ENCODE results near the gene EBNA1BP2. TPM values are rescaled to one million over a fixed set of nuclear protein-coding genes. Genes with fewer than 3 reads are reported as not detected.

EBNA1BP2 gene
- total and polyA plus RNA-seq, 2 of the 13 experiments (the other 11 are each of a cell fraction or from before 2014, with no cell fraction given): 27.1 to 102 TPM

DNA sequence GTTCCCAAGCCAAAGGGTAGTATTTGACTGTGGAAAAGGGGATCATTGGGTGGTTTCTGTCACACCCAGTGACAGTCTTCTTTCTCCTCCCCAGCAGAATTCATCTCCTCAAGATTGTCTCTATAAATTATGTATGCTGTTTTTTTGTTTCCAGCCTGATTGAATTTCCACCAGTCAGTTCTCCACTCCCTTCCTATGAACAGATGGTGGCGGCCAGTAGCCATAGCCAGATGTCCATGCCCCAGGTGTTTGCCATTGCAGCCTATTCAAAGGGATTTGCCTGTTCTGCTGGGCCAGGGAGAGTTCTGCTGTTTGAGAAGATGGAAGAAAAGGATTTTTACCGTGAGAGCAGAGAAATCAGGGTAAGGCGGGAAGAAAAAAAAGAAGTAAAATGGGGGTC, 12.9 kb upstream of the EBNA1BP2 start (continued):
- TF ChIP-seq ARID4A (CRISPR knock-in tag; IDR thresholded peaks at IDR 0.05; ENCODE audit: borderline replicate concordance) (no peak), ZNF335 (CRISPR knock-in tag; IDR thresholded peaks at IDR 0.05) (no peak), ZSCAN25 (CRISPR knock-in tag; IDR thresholded peaks at IDR 0.05) (no peak), ZNF317 (CRISPR knock-in tag; IDR thresholded peaks at IDR 0.05) (no peak), NR3C1 (CRISPR knock-in tag; IDR thresholded peaks at IDR 0.05) (no peak), ZNF850 (CRISPR knock-in tag; conservative IDR thresholded peaks at IDR 0.05) (no peak), ZNF263 (CRISPR knock-in tag; IDR thresholded peaks at IDR 0.05) (no peak), FUBP1 (CRISPR knock-in tag; IDR thresholded peaks at IDR 0.05; ENCODE audit: borderline replicate concordance) (no peak), ARID2 (CRISPR knock-in tag; IDR thresholded peaks at IDR 0.05; ENCODE audit: borderline replicate concordance) (no peak), ZFY (CRISPR knock-in tag; IDR thresholded peaks at IDR 0.05) (no peak), FOSL1 (CRISPR knock-in tag; IDR thresholded peaks at IDR 0.05; ENCODE audit: borderline replicate concordance) (no peak), FOXA1 (IDR thresholded peaks at IDR 0.05) (no peak), FOXA1 (CRISPR knock-in tag; IDR thresholded peaks at IDR 0.05) (no peak), ZC3H4 (CRISPR knock-in tag; IDR thresholded peaks at IDR 0.05; ENCODE audit: borderline replicate concordance) (no peak)
- TF ChIP-seq, protein P1, sequence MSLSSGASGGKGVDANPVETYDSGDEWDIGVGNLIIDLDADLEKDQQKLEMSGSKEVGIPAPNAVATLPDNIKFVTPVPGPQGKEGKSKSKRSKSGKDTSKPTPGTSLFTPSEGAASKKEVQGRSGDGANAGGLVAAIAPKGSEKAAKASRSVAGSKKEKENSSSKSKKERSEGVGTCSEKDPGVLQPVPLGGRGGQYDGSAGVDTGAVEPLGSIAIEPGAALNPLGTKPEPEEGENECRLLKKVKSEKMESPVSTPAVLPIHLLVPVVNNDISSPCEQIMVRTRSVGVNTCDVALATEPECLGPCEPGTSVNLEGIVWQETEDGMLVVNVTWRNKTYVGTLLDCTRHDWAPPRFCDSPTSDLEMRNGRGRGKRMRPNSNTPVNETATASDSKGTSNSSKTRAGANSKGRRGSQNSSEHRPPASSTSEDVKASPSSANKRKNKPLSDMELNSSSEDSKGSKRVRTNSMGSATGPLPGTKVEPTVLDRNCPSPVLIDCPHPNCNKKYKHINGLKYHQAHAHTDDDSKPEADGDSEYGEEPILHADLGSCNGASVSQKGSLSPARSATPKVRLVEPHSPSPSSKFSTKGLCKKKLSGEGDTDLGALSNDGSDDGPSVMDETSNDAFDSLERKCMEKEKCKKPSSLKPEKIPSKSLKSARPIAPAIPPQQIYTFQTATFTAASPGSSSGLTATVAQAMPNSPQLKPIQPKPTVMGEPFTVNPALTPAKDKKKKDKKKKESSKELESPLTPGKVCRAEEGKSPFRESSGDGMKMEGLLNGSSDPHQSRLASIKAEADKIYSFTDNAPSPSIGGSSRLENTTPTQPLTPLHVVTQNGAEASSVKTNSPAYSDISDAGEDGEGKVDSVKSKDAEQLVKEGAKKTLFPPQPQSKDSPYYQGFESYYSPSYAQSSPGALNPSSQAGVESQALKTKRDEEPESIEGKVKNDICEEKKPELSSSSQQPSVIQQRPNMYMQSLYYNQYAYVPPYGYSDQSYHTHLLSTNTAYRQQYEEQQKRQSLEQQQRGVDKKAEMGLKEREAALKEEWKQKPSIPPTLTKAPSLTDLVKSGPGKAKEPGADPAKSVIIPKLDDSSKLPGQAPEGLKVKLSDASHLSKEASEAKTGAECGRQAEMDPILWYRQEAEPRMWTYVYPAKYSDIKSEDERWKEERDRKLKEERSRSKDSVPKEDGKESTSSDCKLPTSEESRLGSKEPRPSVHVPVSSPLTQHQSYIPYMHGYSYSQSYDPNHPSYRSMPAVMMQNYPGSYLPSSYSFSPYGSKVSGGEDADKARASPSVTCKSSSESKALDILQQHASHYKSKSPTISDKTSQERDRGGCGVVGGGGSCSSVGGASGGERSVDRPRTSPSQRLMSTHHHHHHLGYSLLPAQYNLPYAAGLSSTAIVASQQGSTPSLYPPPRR (CRISPR knock-in tag; IDR thresholded peaks at IDR 0.05; ENCODE audit: borderline replicate concordance): no peak
